ENCODE results near the gene PRPF31.
"Not testable (repeated sequence)": the region's sequence is repeated elsewhere in the genome, so short reads cannot be mapped to it uniquely, and the experiment has no call there.

Gene PRPF31, protein sequence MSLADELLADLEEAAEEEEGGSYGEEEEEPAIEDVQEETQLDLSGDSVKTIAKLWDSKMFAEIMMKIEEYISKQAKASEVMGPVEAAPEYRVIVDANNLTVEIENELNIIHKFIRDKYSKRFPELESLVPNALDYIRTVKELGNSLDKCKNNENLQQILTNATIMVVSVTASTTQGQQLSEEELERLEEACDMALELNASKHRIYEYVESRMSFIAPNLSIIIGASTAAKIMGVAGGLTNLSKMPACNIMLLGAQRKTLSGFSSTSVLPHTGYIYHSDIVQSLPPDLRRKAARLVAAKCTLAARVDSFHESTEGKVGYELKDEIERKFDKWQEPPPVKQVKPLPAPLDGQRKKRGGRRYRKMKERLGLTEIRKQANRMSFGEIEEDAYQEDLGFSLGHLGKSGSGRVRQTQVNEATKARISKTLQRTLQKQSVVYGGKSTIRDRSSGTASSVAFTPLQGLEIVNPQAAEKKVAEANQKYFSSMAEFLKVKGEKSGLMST

DNA sequence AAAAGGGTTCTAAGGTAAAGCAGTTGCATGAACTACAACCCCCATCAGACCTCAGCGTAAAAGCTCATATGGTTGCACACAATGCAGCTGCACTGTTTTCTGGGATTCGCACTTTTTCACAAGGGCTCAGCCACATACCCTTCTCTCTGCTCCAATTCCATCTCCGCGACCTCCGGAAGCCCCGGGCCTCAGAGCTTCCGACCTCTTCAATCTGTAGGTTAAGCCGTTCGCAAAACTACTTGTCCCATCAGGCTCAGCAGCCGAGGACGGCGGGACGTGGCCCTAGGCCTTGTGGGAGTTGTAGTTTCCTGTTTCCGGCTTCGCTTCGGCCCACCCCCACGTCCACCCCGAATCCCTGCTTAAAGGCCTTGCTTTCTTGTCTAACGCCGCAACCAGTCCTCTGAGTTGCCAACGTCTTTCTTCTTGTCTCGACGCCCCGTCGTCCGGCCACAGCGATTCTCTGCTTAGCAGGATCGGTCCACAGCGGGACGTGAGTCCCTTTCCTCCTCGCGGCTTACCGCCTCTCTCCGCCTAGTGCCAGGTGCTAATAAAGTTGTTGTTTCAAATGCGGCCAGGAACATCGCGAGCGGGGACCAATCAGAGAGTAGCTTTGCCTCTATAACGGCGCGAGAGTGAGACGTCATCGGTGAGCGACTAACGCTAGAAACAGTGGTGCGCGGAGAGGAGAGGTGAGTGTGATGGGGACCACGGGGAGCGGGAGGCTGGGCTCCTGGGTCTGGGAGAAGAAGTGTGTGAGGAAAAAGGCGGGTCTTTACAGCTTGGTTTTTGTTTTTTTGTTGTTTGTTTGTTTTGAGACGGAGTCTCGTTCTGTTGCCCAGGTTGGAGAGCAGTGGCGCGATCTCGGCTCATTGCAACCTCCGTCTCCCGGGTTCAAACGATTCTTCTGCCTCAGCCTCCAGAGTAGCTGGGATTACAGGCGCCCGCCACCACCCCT is at the start of gene PRPF31, which contains the start of gene TFPT:
TSS of gene PRPF31 (plus strand) at position 646 of the 955 bp plus-strand sequence. CDS start 2,525 bp downstream, outside the sequence.
TSS of gene TFPT (minus strand) at position 549 of the 955 bp plus-strand sequence. CDS start at position 161, 388 bp downstream.
- peak; percentile 93 for DNase-seq

DNA sequence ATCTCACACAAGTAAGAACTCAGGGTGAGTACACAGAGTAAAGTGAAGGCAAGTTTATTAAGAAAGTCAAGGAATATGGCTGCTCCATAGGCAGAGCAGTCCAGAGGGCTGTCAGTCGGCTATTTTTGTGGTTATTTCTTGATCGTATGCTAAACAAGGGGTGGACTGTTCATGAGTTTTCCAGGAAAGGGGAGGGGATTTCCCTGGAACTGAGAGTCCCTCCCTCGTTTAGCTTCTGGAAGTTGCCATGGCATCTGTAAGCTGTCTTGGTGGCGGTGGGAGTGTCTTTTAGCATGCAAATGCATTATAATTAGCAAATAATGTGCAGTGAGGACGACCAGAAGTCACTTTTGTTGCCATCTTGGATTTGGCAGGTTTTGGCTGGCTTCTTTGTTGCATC is 46.1 kb upstream of the PRPF31 start:
- DNase-seq, result no peak

DNA sequence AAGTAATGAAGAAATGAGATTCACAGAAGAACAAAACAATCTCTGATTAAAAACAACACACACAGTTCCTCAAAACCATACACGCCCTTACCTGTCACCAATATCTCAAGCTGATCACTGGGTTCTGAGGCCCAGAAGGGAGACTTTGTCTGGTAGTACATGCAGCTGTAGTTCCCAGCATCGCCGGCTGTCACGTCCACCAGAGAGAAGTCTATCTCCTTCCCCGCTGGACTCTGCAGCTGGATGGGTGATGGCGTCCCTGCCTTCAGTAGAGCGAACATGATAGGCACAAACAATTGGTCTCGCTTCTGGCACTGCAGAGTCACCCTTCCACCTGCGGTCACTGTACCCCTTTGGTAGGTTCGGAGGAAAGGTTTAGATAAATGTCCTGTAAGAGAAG is 41.7 kb upstream of the PRPF31 start:
- DNase-seq, result no peak

DNA sequence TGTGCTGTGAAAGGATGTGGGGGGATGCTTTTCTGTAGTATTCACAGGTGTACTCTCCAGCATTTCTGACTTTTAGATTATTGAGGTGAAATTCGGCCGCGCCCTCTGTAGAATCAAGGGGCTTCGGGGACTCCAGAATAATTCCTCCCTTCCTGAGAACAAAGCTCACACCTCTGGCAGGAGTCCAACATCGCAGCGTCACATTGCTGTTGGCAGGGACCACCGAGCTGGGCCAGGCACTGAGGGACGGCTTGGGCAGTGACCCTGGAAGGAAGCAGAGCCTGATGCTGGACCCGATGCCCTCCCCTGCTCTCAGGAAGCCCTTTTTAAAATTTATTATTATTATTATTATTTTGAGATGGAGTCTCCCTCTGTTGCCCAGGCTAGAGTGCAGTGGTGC is 40.7 kb upstream of the PRPF31 start:
- DNase-seq, result no peak

DNA sequence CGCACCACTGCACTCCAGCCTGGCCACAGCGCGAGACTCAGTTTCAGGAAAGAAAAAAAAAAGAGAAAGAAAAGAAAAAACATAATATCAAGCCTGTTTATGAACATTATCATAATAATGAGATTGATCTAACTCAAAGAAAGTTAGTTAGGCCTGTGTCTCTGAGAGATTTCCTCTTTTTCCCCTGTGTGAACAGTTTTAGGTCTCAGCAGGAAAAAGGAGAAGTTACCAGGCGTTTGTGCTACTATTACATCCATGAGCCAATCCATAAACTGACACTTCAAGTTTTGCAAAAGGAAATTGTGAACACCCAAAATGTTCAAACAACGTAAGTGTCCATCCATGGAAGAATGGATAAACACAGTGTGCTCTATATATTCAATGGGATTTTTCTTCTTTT is 38.2 kb upstream of the PRPF31 start:
- no peak for DNase-seq

DNA sequence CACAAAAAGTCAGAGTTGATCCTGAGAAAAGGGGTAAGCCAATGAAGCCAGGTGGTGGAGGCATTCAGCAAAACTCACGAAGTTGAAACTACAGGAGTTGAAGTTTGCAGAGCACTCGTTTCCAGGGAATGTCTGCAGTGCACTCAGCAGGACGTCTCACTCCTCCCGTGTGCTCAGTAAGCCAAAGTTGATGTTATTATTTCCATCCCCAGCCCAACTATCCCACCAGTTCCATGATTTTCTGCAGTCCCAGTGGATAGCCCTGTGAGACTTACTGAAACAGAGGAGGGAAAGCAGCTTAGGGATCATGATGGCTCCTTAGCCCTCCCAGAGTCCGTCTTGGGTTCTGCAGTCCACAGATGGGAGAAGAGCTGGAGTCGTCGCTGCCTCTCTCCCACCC is 34.5 kb upstream of the PRPF31 start, which contains the start of gene TARM1:
TSS of gene TARM1 (minus strand) at position 334 of the 400 bp plus-strand sequence. CDS start at position 309, 25 bp downstream.
- DNase-seq, result no peak

DNA sequence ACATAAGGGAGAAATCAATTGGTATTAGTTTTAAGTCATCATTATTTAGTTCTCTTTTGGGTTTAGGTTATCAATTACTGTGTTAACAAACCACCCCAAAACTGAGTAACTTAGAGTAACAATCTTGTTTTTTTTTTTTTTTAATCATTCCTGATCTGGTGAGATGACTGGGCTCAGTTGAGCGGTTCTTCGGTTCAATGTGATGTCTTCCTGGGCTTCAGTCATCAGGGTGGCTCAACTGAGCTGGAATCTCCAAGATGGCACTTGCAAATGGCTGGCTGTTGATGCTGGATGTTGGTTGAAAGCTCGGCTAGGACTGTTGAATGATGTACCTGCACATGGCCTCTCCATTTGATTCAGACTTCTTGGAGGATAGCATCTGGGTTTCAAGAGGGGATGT is 31.1 kb upstream of the PRPF31 start:
- DNase-seq, result no peak

DNA sequence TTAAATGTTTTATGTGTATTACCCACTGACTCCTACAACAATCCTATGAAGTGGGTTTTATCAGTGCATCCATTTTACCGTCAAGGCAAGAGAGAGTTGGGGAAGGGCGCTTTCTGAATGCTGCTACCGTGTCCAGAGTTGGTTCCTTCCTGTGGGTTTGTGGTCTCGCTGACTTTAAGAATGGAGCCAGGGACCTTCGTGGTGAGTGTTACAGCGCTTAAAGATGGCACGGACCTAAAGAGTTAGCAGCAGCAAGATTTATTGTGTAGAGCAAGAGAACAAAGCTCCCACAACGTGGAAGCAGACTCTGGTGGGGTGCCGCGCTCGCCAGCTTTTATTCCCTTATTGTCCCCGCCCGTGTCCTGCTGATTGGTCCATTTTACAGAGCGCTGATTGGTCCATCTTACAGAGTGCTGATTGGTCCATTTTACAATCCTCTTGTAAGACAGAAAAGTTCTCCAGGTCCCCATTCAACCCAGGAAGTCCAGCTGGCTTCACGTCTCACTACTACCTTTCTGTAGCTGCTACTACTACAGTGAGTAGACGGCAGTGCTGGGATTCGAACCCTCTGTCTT is 21.0 kb upstream of the PRPF31 start:
- DNase-seq, result no peak

DNA sequence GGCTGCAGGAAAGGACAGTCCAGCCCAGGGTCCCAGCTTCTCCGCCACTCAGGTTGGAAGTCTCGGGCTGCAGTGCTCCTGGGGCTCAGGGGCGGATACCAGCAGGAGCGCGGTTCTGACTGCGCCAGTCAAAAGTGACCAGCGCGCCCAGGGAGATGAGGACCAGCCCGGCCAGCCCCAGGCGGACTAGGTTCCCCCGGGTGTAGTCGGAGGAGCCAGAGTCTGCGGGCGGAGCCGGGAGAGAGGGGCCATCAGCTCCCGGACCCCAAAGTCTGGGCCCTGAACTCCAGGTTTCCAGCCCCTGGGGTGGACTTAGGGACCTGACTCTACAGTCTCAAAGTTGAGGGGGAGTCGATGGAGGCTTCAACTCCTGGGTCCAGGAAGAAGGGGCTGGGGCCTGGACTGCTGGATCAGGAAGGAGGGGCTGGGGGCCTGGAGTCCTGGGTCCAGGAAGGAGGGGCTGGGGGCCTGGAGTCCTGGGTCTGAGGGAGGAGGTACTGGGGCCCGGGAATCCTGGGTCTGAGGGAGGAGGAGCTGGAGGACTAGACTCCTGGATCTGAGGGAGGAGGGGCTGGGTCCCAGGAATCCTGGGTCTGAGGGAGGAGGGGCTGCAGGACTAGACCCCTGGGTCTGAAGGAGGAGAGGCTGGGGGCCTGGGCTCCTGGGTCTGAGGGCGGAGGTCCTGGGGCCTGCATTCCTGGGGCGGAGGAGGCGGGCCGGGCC is 20.3 kb upstream of the PRPF31 start:
- no peak for DNase-seq

DNA sequence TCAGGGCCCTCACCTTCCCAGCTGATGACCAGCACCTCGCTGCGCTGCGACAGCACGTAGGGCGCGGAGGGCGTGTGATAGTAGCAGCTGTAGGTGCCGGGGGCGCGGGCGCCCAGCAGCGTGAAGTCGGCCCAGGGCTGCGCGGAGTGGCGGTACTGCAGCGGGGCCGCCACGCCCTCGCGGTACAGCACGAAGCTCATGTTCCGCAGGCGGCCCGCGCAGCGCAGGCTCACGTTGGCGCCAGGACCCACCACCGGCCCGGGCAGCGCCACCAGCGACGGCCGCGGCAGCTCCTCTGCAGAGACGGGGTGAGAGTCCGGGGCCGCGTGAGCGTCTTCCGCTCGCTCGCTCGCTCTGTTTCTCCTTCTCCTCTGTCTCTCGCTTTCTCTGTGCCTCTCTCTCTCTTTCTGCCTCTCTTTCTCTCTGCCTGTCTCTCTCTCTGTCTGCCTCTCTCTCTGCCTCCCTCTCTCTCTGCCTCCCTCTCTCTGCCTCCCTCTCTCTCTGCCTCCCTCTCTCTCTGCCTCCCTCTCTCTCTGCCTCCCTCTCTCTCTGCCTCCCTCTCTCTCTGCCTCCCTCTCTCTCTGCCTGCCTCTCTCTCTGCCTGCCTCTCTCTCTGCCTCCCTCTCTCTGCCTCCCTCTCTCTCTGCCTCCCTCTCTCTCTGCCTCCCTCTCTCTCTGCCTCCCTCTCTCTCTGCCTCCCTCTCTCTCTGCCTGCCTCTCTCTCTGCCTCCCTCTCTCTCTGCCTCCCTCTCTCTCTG is 19.5 kb upstream of the PRPF31 start:
- DNase-seq, result peak; percentile 41

DNA sequence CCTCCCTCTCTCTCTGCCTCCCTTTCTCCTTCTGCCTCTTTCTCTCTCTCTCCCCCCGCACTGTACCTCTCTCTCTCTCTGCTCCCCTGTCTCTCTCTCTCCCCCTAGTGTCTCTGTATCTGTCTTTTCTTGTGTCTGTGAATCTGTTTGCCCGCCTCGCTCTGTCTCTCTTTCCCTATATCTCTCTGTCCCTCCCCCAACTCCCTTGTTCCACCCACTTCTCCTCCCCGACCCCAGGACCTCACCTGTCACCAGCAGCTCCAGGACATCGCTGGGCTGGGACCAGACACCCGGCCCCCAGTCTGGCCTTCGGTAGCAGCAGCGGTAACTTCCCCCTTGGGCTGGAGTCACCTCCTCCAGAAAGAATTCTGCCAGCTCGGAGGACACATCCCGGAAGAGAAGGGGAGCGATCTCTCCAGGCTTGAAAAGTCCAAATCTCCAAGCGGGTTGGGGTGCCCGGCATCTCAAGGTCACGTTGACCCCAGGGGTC is 18.9 kb upstream of the PRPF31 start:
- DNase-seq, result no peak

DNA sequence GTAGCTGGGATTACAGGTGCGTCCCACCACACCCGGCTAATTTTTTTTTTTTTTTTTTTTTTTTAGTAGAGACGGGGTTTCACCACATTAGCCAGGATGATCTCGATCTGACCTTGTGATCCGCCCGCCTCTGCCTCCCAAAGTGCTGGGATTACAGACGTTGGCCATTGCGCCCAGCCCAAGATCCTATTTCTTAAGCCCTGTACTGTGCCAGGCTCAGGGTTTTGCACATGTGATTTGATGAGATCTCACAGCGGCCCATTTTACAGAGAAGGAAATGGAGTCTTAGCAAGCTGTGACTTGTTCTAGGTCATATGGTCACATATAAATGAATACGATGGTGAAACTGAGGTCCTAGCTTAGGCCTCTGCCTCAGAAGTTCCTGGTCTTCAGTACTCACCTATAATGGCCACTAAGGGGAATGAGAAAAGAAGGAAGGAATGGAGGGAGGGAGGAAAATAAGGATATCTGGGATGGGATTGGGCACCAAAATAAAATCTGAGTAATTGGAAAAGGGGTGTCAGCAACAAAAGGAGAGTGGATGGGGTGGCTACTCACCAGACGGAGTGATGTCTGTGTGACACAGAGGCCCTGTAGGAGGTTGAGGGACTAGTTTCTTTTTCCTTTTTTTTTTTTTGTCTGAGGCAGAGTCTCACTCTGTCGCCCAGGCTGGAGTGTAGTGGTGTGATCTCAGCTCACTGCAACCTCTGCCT is 16.2 kb upstream of the PRPF31 start:
- DNase-seq, result no peak

DNA sequence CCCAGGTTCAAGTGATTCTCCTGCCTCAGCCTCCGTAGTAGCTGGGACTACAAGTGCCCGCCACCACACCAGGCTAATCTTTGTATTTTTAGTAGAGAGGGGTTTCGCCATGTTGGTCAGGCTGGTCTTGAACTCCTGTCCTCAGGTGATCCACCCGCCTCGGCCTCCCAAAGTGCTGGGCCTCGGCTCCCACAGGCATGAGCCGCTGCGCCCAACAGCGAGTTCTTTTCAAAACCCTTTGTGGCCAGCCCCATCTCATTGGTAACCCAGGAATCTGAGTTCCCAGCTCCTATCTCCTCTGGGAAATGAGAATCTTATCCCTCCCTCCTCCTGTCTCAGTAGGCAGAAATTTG is 15.7 kb upstream of the PRPF31 start:
- DNase-seq, result not testable (repeated sequence)

DNA sequence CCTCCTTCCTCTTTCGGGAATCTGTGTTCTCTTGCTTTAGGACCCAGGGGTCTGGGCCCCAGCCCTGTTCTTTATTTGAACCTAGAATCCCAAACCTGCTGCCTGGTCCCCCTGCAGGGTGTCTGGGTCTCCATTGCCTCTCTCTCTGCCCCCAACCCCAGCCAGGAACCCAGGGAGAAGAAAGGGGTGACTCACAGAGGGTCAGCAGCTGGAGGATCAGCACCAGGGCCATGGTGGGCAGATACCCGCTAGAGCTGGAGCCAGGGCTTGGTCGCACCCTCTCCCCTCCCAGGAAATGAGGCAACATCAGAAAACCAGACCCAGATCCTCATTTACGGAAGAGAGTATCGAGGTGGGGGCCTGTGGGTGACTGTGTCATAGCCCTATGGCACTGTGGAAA is 15.0 kb upstream of the PRPF31 start, which contains the start of gene OSCAR:
TSS of gene OSCAR (minus strand) at position 243 of the 400 bp plus-strand sequence. CDS start at position 232, 11 bp downstream.
- DNase-seq, result peak; percentile 59

DNA sequence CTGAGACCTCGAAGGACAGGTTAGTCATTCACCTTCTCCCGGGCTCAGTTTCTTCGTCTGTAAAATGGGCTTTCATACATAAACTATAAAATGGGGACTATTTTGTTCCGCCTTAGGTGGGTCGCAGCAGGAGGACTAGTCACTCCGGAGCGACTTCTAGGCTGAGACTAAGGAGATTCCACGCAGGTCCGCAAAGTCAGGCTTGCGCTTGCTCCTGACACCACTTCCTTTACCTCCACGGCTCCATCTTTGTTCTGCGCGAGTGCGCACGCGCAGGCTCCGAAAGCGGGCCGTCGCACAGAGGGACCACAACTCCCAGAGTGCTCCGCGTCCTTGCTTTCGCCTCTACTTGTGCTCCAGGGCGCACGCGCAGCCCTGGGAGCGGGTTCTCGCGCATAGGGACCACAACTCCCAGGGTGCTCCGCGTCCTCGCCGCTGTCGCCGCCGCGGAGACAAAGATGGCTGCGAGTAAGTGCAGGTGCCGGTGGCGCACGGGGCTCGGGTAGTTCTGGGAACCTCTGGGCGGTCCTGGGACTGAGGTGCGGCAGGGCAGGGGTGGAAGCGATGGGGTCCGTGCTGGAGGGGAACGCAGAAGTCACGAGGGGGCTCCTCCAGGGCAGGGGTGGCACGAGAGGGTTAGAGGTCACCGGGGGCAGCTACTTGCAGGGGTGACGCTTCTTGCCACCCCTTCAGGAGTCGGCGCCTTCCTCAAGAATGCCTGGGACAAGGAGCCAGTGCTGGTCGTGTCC is 13.0 kb upstream of the PRPF31 start, which contains the start of gene NDUFA3:
TSS of gene NDUFA3 (plus strand) at position 435 of the 749 bp plus-strand sequence. CDS start at position 459, 24 bp downstream.
- DNase-seq, result peak; percentile 100

DNA sequence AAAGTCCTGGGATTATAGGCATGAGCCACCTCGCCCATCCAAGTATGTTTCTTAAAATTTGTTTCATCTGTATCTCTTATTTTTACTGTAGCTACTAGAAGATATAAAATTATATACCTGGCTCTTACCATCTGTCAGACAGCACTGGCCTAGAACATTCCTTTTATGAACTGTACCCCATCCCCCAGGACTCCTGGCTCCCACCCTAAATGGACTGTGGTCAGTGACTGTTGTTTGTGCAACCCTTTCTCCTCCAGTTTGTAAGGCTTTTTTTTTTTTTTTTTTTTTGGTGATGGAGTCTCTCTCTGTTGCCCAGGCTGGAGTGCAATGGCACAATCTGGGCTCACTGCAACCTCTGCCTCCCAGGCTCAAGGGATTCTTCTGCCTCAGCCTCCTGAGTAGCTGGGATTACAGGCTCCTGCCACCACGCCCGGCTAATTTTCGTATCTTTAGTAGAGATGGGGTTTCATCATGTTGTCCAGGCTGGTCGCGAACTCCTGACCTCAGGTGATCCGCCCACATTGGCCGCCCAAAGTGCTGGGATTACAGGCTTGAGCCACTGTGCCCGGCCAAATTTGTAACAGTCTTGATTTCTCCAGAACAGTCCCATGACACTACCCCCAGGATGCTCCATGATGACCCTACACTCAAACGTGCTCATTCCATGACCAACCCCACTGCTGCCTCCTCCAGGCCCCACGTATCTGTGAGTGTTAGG is 10.4 kb upstream of the PRPF31 start:
- no peak for DNase-seq

DNA sequence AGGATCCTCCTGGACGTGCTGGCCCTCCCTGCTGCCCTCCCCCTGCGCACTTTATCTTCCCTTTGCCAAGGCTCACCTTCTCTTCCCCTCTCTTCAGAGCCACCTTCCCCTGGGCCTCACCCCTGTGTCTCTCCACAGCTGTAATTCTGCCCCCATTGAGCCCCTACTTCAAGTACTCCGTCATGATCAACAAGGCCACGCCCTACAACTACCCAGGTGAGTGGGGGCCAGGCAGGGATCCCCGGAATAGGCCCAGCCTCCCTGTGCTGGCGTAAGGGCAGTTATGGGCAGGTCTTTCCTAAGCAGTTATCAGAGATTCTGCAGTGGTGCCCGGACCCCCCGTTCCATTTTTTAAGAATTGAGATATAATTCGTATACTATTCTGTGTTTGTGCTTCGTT is 9.8 kb upstream of the PRPF31 start:
- no peak for DNase-seq

DNA sequence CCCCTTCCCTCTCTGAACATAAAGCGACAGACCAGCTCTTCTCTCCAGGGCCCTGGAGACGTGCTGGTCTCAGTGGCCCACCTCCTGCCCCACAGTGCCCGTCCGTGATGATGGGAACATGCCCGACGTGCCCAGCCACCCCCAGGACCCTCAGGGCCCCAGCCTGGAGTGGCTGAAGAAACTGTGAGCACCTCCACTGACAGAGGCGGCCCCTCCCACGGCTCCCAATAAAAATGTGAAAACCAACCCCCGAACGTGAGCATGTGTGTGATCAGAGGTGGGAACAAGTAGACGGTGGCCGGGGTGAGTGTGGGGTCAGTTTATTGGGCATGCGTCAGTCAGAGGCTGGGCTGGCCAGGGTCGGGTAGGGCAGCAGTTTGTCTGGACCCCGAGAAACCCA is 8.8 kb upstream of the PRPF31 start:
- DNase-seq, result no peak

All from CD4-positive, alpha-beta T cell treated with Interferon gamma for 1 hour (primary cell).